Measurements from ENCODE around the gene SEC24C.

The SEC24C gene

DNA sequence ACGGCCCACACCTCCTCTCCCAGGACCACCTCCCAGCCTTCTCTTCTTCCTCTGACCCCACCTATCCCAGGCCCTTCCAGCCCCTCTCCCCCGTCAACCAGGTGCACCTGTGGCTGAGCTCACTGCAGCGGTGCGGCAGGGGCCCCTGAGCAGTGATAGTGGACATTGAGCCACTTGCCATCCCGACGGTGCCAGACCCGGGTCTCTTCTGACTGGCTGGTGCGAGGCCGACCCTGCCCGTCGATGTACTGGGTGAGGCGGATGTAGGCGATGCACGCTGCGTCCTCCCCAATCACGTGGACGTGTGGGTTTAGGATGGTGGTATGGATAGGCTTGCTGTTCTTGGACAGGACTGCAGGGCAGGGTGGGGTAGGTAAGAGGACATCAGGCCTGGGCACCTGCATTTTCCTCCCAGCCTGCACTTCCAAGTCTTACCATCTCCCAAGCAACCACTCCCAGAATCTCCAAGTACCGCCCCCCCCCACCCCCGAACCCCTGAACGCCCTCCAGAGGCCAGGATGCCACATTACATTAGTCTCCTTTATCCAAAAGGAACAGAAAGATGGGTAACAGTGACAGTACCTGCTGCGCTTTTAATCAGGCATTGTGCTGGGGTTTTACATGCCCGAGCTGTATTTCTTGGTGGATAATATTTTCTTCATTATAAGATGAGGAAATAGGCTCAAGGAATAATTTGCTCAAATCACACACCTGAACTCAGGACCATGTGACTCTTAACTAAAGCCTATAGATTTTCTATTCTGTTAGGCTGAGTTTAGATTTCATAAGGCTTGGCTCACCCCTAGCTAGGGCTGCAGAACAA is 70.9 kb downstream of the SEC24C start:
- no peak for DNase-seq

DNA sequence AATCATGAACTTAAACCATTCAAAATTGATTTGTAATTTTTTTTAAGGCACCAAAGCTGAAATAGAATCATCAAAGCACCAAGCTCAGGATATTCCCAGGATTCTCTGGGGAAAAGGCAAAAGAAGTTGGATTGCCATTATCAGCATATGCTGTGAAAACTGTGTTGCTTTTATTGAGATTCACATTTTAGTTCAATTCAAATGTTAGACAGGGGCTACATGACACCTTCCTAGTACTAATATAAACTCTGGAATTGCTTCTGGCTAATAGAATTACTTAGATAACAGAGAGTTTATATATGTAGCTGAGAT is 71.5 kb downstream of the SEC24C start:
- no peak for DNase-seq

- no peak for DNase-seq
Observed at GRCh38 chr10:73816917-73817729, 73.0 kb downstream of the SEC24C start.

GRCh38 chr10:73817826-73818225 is 73.7 kb downstream of the SEC24C start:
- no peak for DNase-seq

DNA sequence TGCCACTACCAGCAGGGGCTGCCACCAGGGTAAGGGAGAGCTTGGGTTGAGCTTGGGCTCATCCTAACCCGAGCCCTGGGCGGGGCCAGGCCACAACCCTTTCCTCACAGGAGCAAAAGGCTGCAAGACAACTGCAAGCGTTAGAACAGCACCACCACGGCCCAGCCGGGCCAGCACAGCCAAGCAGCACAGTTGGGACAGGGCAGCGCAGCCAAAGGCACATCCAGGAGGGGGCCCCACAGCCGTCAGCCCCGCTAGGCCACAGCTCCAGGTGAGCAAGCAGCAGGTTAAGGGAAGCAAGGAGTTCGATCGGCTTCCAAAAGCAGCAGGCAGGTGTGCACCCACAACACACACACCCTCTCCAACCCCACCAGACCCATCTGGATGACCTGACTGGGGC is 74.2 kb downstream of the SEC24C start:
- DNase-seq = no peak

DNA sequence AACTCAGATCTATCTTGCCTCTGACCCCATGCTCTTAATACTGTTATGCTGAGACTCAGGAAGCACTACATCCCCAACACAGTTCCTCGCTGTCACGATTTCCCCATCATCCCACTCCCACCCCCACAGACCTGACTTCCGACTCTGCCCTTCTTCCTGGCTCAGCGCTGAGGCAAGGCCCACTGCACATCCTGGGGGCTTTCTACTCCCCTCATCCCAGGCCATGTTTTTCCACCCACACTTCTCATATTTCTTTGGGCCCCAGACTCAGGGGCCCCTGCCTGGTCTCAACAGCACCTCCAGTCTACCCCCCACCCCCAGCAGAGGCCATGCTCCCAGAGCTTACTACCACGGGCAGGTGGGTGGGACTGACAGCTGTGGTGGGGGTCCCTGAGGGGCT is 74.9 kb downstream of the SEC24C start:
- no peak for DNase-seq

DNA sequence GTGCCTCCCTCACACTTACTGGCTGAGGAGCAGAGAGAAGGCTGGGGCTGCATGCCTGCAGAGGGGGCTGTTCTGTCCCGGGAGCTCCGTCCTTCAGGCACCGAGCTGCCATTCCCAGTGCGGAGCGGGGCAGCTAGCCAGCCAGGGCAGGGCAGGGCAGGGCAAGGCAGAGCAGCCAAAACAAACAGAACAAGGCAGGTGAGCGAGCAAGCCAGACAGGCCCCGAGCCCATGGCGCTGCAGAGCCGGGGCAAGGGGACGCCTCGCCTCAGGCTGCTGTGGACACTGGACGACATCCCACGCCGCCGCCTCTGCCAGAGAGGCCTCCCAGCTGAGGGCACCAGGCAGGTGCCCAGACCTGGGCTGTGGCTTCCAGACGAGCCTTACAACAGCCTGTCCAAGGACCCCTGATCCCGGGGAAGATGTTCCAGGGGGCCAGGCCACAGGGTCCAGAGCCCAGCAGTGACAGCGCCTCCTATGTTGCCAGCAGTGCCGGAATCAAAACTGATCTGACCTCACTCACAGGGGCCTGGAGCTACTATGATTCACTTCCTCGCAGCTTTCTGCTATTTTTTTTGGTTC is 75.4 kb downstream of the SEC24C start:
- DNase-seq = no peak

All from activated CD4-positive, alpha-beta T cell treated with anti-CD3 and anti-CD28 coated beads, Interleukin-2, amount 50 U/mL, for 48 hours (primary cell).